Retina (tissue), 1 donor: ENCODE results near the gene PRDM7.
"Not testable (repeated sequence)": the region's sequence is repeated elsewhere in the genome, so short reads cannot be mapped to it uniquely, and the experiment has no call there.

Experiments used
- DNase-seq: peaks from one replicate; pipeline ENCODE4 v3.0.0-alpha.2; 2016

Gene PRDM7

GRCh38 chr16:90011508-90011819, 65.7 kb downstream of the PRDM7 start:
- DNase-seq: no peak

DNA sequence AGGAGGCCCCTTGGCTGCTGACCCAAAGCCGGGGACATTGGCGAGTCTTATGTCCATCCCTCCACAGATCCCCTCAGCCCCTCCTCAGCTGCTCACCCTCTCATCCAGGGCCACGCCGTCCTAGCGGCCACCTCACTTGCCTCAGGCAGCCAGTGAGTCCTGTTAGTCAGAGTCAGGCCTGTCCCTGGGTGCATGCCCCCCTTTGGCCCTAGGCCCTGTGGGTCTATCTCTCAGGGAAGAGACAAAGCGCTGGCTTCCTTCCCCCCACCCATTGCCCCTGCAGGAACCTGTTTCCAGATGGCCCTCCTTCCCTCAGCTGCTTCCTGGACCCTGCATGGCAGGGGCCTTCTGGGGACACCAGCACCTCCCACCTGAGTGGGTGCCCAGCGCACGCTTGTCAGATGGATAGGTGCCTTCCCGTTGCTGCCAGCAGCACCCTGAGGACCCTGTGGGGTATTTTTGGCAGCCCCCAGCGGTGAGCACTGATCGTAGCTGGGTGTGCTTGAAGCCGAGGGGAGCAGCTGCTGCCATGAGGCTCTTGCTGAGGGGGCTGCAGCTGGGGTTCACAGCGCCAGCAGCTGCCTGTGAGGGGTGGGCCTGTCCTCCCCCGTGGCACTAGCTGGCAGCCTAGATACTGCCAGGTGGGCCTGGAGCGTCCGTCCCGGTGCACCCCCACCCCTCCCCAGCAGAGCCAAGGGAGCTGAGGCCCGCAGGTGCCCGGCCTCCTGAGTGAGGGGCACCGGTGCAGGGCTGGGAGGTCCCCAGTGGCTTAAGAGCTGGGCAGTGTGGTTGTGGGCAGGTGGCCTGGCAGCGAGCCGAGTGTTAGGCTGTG, 66.2 kb downstream of the PRDM7 start:
- DNase-seq: no peak

- no peak for DNase-seq
Measured at GRCh38 chr16:90009172-90009899, 67.8 kb downstream of the PRDM7 start.

GRCh38 chr16:90008708-90009145, 68.4 kb downstream of the PRDM7 start:
- DNase-seq: no peak

DNA sequence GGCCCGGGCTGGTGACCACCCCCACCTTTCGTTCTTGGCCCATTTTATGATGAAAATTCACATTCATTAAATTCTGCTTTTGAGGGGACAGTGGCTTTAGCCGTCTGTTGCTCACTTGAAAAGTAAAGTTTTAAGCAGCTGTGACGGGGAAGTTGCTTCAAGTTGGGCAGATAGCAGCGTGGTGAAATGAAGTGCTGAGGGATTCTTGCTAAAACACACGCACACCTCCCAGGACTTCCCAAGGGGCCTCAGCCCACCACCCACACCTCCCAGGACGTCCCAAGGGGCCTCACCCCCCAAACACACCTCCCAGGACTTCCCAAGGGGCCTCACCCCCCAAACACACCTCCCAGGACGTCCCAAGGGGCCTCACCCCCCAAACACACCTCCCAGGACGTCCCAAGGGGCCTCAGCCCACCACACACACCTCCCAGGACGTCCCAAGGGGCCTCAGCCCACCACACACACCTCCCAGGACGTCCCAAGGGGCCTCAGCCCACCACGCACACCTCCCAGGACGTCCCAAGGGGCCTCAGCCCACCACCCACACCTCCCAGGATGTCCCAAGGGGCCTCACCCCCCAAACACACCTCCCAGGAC, 69.4 kb downstream of the PRDM7 start:
- DNase-seq: not testable (repeated sequence)

- no peak for DNase-seq
Measured at GRCh38 chr16:90007015-90007414, 70.1 kb downstream of the PRDM7 start.
